Mesendoderm (in vitro differentiated cells): ENCODE results near the gene PALD1.
A peak's percentile ranks its signal among the peaks of the same experiment; 100 is the strongest.

Experiments used
- DNase-seq: peaks from one replicate; pipeline ENCODE4 v3.0.0; 2013
- H2AK5ac ChIP-seq: 2 replicates; pipeline ENCODE4 v1.6.1; 2013; ENCODE audit warnings: low read length, inconsistent platforms
- H2BK120ac ChIP-seq: 2 replicates; pipeline ENCODE4 v1.6.1; 2013; ENCODE audit warnings: low read depth, mild to moderate bottlenecking, low read length, moderate library complexity, mixed read lengths
- H2BK15ac ChIP-seq: replicated peaks from 2 replicates; pipeline ENCODE4 v1.6.1; 2013; ENCODE audit warnings: low read depth, mild to moderate bottlenecking, moderate library complexity
- H2BK5ac ChIP-seq: 2 replicates; pipeline ENCODE4 v1.6.1; 2013; ENCODE audit warnings: low read length, inconsistent platforms
- H3K18ac ChIP-seq: 2 replicates; pipeline ENCODE4 v1.6.1; 2013; ENCODE audit warnings: mild to moderate bottlenecking, low read length, mixed read lengths
- H3K23ac ChIP-seq: one replicate; pipeline ENCODE4 v1.6.1; 2013; ENCODE audit warnings: low read length
- H3K27ac ChIP-seq: 2 replicates; pipeline ENCODE4 v1.5.1; 2013; ENCODE audit warnings: low read depth, mild to moderate bottlenecking, inconsistent platforms, low read length, moderate library complexity
- H3K27me3 ChIP-seq: 2 replicates; pipeline ENCODE4 v1.6.1; 2013; ENCODE audit warnings: low read length, control low read depth, mild to moderate bottlenecking, inconsistent platforms; ENCODE audit not compliant: insufficient read depth, poor library complexity
- H3K36me3 ChIP-seq: 2 replicates; pipeline ENCODE4 v1.6.1; 2013; ENCODE audit warnings: low read length, inconsistent platforms; ENCODE audit not compliant: control insufficient read depth, insufficient read depth
- H3K4ac ChIP-seq: one replicate; pipeline ENCODE4 v1.6.1; 2013; ENCODE audit warnings: low read depth, mild to moderate bottlenecking, low read length, moderate library complexity
- H3K4me1 ChIP-seq: 2 replicates; pipeline ENCODE4 v1.6.1; 2013; ENCODE audit warnings: low read depth, low read length, inconsistent platforms; ENCODE audit not compliant: control insufficient read depth
- H3K4me2 ChIP-seq: 2 replicates; pipeline ENCODE4 v1.6.1; 2013; ENCODE audit warnings: low read length
- H3K4me3 ChIP-seq: 2 replicates; pipeline ENCODE4 v1.5.1; 2013; ENCODE audit warnings: mild to moderate bottlenecking, low read length
- H3K56ac ChIP-seq: one replicate; pipeline ENCODE4 v1.6.1; 2013; ENCODE audit warnings: low read length
- H3K79me1 ChIP-seq: 2 replicates; pipeline ENCODE4 v1.6.1; 2013; ENCODE audit warnings: low read length, inconsistent platforms
- H3K79me2 ChIP-seq: 2 replicates; pipeline ENCODE4 v1.6.1; 2013; ENCODE audit warnings: mild to moderate bottlenecking, low read length; ENCODE audit not compliant: control insufficient read depth, insufficient read depth
- H3K9ac ChIP-seq: 2 replicates; pipeline ENCODE4 v1.6.1; 2013; ENCODE audit warnings: low read length, inconsistent platforms
- H4K5ac ChIP-seq: one replicate; pipeline ENCODE4 v1.6.1; 2013; ENCODE audit warnings: low read length
- H4K8ac ChIP-seq: one replicate; pipeline ENCODE4 v1.6.1; 2013; ENCODE audit warnings: low read depth, mild to moderate bottlenecking, control low read depth, low read length, moderate library complexity
- WGBS: extraction: QIAGEN DNeasy Blood & Tissue Kit; methylation state at CpG from one replicate; pipeline ENCODE4 v1.1.7; 2013; ENCODE audit warnings: low lambda C conversion rate, missing lambda C conversion rate; ENCODE audit not compliant: insufficient coverage; ENCODE audit errors: extremely low coverage; 5-methylcytosine and 5-hydroxymethylcytosine counted together

Gene PALD1

DNA sequence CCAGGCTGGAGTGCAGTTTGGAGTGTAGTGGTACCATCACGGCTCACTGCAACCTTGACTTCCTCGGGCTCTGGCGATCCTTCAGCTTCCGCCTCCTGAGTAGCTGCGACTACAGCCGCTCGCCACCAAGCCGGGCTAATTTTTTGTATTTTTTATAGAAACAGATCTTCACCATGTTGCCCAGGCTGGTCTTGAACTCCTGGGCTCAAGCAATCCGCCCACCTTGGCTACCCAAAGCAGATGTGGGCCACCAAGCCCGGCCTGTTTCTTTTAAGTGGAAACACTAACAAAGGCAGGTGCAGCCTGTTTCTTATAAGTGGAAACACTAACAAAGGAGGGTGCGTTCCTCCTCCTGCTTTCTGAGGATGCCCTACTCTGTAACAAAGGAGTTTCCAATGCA is 105.8 kb downstream of the PALD1 start:
- Histone ChIP-seq H2BK5ac (no peak overlapping the region), H3K36me3 (no peaks in the 10 kb centered on the region), H3K27ac (no peak overlapping the region), H3K4me1 (peaks cover 2% of the 10 kb centered on the region), H3K4me3 (no peak overlapping the region), H4K5ac (no peak overlapping the region), H3K4me2 (no peak overlapping the region), H3K18ac (no peak overlapping the region), H3K79me1 (no peaks in the 10 kb centered on the region), H3K27me3 (no peaks in the 10 kb centered on the region), H2BK15ac (no peak overlapping the region), H3K9ac (no peak overlapping the region), H3K23ac (no peak overlapping the region), H2BK120ac (no peak overlapping the region), H4K8ac (no peak overlapping the region), H3K56ac (no peak overlapping the region), H2AK5ac (no peak overlapping the region), H3K4ac (no peak overlapping the region), H3K79me2 (no peaks in the 10 kb centered on the region)
- no CpG with 5 or more reads among the region's 11 CpGs for WGBS
- no peak for DNase-seq

DNA sequence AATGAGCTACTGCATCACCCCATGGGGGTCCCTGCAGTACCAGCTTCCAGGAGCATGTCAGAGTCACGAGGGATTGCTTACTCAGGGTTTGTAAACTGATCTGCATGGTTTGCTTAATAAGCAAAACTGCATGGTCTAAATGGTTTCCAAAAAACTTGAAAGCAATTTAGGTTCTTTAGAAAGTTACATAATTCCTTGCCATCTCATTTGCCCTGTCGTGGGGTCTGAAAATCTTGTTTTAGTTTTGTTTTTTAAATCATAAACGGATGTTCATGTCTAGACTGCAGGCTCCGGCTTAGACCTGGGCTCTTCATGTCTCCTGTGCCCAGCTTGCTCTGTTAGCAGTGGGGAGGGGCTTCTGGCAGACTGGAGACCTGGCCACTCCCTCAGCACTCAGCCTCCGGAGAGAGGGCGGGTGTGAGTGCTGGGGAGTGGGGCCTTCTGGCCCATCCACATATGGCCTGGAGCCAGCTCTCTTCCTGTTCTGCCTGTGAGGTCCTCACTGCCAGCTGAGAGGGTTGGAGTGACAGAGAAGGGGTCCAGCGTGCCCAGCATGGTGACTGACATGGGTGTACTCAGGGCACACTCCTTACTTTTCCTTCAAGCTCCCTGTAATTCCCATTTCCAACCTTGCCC is 106.5 kb downstream of the PALD1 start:
- H3K4ac ChIP-seq, result no peak overlapping the region
- H3K79me1 ChIP-seq, result no peaks in the 10 kb centered on the region
- no peak overlapping the region for H2AK5ac ChIP-seq
- H3K79me2 ChIP-seq, result no peaks in the 10 kb centered on the region
- no peak overlapping the region for H3K18ac ChIP-seq
- no peaks in the 10 kb centered on the region for H3K27me3 ChIP-seq
- H4K5ac ChIP-seq, result no peak overlapping the region
- no peak overlapping the region for H2BK120ac ChIP-seq
- no peak overlapping the region for H4K8ac ChIP-seq
- H3K4me2 ChIP-seq, result no peak overlapping the region
- peaks cover 2% of the 10 kb centered on the region for H3K4me1 ChIP-seq
- H3K56ac ChIP-seq, result peak overlapping the region; percentile 35
- no peak overlapping the region for H3K9ac ChIP-seq
- no peak overlapping the region for H2BK15ac ChIP-seq
- H2BK5ac ChIP-seq, result no peak overlapping the region
- H3K23ac ChIP-seq, result no peak overlapping the region
- DNase-seq, result peak; percentile 88
- no peaks in the 10 kb centered on the region for H3K36me3 ChIP-seq
- H3K4me3 ChIP-seq, result no peak overlapping the region
- WGBS, result no CpG with 5 or more reads among the region's 7 CpGs
- no peak overlapping the region for H3K27ac ChIP-seq

DNA sequence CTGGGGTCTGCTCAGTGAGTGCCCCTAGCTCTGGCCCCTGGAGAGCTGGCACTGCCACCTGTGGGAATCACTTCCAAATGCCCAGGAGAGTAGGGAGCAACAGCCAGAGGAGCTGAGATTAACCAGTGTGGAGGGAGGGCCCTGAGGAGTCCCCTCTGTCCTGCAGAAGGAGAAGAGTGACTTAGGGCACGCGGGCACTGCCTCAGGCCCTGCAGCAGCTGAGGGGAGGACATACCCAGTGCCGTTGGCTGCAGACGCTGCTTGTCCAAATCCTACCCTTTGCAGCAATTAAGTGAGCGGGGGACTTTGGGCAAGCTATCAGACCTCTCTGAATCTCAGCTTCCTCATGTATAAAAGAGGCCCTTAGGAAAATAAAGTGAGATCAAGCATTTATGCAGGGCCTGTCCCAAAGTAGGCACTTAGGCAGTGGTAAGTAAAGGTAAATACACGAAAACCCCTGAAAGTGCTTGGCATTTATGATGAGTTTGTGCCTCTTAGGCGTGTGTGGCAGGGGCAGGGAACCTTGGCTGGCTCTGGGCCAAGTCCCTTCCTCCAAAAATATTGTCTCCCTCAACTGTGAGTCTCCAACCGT is 107.1 kb downstream of the PALD1 start:
- H3K4me2 ChIP-seq, result no peak overlapping the region
- no peak overlapping the region for H3K4ac ChIP-seq
- no peak for DNase-seq
- H3K4me1 ChIP-seq, result peaks cover 2% of the 10 kb centered on the region
- no peak overlapping the region for H3K23ac ChIP-seq
- H3K79me2 ChIP-seq, result no peaks in the 10 kb centered on the region
- H3K36me3 ChIP-seq, result no peaks in the 10 kb centered on the region
- WGBS, result no CpG with 5 or more reads among the region's 8 CpGs
- H3K18ac ChIP-seq, result no peak overlapping the region
- no peak overlapping the region for H3K4me3 ChIP-seq
- no peak overlapping the region for H3K27ac ChIP-seq
- no peak overlapping the region for H2BK5ac ChIP-seq
- no peaks in the 10 kb centered on the region for H3K27me3 ChIP-seq
- no peak overlapping the region for H3K9ac ChIP-seq
- no peak overlapping the region for H2AK5ac ChIP-seq
- no peak overlapping the region for H2BK120ac ChIP-seq
- no peaks in the 10 kb centered on the region for H3K79me1 ChIP-seq
- peak overlapping the region; percentile 35 for H3K56ac ChIP-seq
- H4K5ac ChIP-seq, result no peak overlapping the region
- no peak overlapping the region for H4K8ac ChIP-seq
- no peak overlapping the region for H2BK15ac ChIP-seq

DNA sequence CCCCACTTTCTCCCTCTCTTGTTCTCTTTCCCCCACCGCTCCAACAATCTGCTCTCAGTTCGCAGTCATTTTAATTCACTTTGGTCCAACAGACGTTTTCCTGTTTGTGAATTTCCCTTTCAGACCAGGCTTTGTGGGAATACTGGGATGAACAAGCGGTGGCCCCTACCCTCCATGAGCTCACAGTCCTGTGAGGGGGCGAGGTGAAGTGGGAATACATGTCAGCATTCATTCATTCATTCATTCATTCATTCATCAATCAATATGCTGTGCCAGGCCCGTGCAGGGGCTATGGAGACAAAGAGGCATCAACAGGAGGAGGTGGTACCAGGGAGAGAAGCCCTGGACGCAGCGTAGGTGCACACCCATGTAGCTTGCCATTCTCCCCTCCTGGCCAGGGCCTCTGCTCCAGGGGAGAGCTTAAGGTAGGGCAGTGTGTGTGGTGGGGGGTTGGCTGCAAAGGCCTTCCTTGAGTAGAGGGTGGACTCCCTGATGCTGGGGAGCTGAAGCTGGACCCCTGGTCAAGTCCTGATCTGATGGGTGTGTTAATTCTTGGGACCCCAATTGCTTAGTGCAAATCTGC is 107.9 kb downstream of the PALD1 start:
- no peak overlapping the region for H4K5ac ChIP-seq
- WGBS, result no CpG with 5 or more reads among the region's 8 CpGs
- no peak overlapping the region for H3K18ac ChIP-seq
- no peaks in the 10 kb centered on the region for H3K79me1 ChIP-seq
- H2BK120ac ChIP-seq, result no peak overlapping the region
- H4K8ac ChIP-seq, result no peak overlapping the region
- no peaks in the 10 kb centered on the region for H3K27me3 ChIP-seq
- H3K4me3 ChIP-seq, result no peak overlapping the region
- no peak overlapping the region for H3K56ac ChIP-seq
- no peak overlapping the region for H3K4me2 ChIP-seq
- no peak overlapping the region for H3K9ac ChIP-seq
- no peak overlapping the region for H2BK15ac ChIP-seq
- no peak overlapping the region for H3K27ac ChIP-seq
- H3K23ac ChIP-seq, result no peak overlapping the region
- no peaks in the 10 kb centered on the region for H3K79me2 ChIP-seq
- peaks cover 2% of the 10 kb centered on the region for H3K4me1 ChIP-seq
- no peaks in the 10 kb centered on the region for H3K36me3 ChIP-seq
- no peak for DNase-seq
- H2AK5ac ChIP-seq, result no peak overlapping the region
- no peak overlapping the region for H2BK5ac ChIP-seq
- H3K4ac ChIP-seq, result no peak overlapping the region

DNA sequence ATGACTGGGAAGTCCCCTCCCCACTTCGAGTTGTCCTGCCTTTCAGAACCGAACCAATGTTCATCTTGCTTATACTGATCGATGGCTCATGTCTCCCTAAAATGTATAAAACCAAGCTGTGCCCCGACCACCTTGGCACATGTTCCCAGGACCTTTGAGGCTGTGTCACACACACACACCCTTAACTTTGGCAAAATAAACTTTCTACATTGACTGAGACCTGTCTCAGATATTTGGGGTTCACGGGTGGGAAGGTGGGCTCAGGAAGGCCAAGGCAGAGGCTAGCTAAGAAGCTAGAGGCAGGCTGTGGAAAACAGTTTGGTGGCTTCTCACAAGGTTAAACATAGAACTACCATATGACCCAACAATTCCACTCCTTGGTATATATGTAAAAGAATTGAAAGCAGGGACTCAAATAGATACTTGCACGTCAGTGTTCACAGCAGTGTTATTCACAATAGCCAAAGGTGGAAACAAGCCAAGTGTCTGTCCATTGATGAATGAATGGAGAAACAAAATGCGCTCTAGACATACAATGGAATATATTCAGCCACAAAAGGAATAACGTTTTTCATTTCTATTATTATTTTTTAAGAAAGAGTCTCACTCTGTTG is 108.6 kb downstream of the PALD1 start:
- no peak overlapping the region for H2AK5ac ChIP-seq
- H3K18ac ChIP-seq, result no peak overlapping the region
- H3K36me3 ChIP-seq, result no peaks in the 10 kb centered on the region
- no peaks in the 10 kb centered on the region for H3K79me1 ChIP-seq
- DNase-seq, result no peak
- H3K4me2 ChIP-seq, result no peak overlapping the region
- no CpG with 5 or more reads among the region's 8 CpGs for WGBS
- H3K4ac ChIP-seq, result no peak overlapping the region
- H3K79me2 ChIP-seq, result no peaks in the 10 kb centered on the region
- H3K9ac ChIP-seq, result no peak overlapping the region
- H2BK5ac ChIP-seq, result no peak overlapping the region
- no peak overlapping the region for H4K8ac ChIP-seq
- peaks cover 2% of the 10 kb centered on the region for H3K4me1 ChIP-seq
- H2BK120ac ChIP-seq, result no peak overlapping the region
- no peak overlapping the region for H2BK15ac ChIP-seq
- H3K4me3 ChIP-seq, result no peak overlapping the region
- no peak overlapping the region for H3K56ac ChIP-seq
- H3K23ac ChIP-seq, result no peak overlapping the region
- H3K27me3 ChIP-seq, result no peaks in the 10 kb centered on the region
- H4K5ac ChIP-seq, result no peak overlapping the region
- H3K27ac ChIP-seq, result no peak overlapping the region
